Testis (tissue), 3 donors: Measurements from ENCODE around the gene MXD4. TPM values are rescaled to one million over a fixed set of nuclear protein-coding genes. Genes with fewer than 3 reads are reported as not detected.

Source experiments
- DNase-seq: peaks from one replicate; pipeline ENCODE4 v3.0.0-alpha.2; 2019
- H3K27ac ChIP-seq, 2 donors: fragments of 200-600 bp; sonication (generic); one replicate each; pipeline ENCODE4 v1.5.1; 2019
- H3K27me3 ChIP-seq: fragments of 200-600 bp; sonication (generic); one replicate; pipeline ENCODE4 v1.5.1; 2019
- H3K36me3 ChIP-seq: fragments of 200-600 bp; sonication (generic); one replicate; pipeline ENCODE4 v1.5.1; 2017; ENCODE audit warnings: low read depth; ENCODE audit errors: missing control alignments
- H3K4me1 ChIP-seq: fragments of 200-600 bp; sonication (generic); one replicate; pipeline ENCODE4 v1.5.1; 2019
- H3K4me3 ChIP-seq, 2 donors: fragments of 200-600 bp; sonication (generic); one replicate each; pipeline ENCODE4 v1.5.1; 2017 to 2019
- H3K9me3 ChIP-seq: fragments of 200-600 bp; sonication (generic); one replicate; pipeline ENCODE4 v1.5.1; 2017
- POLR2A ChIP-seq: fragments of 450-650 bp; IDR thresholded peaks from one replicate; pipeline ENCODE4 v1.6.1; 2017; ENCODE audit warnings: antibody characterized with exemption, mild to moderate bottlenecking, moderate library complexity
- WGBS, 2 donors: methylation state at CpG; one replicate each; pipeline ENCODE4 v1.1.5; 2018; 5-methylcytosine and 5-hydroxymethylcytosine counted together
- intact Hi-C: fragments of 100-400 bp; cut with DNase I; formaldehyde crosslinking; loops from one replicate; pipeline ENCODE4 v1.15.1; 2023; ENCODE audit warnings: low total_unique reads
- polyA plus RNA-seq: library from polyadenylated mRNA; stranded (reverse); fragments of 350-450 nt; fragmentation: Illumina TruSeq; extraction: RNeasy Lipid Tissue Mini Kit (QIAGEN cat#74804); gene quantifications from one replicate; pipeline ENCODE4 v1.2.3, GENCODE V29; 2014; ENCODE audit warnings: low read depth, low replicate concordance; ENCODE audit not compliant: insufficient read depth
- total RNA-seq, 2 donors: library from RNA; depleted of rRNA; stranded (reverse); fragments of >200 nt; gene quantifications; one replicate each; pipeline ENCODE4 v1.2.3, GENCODE V29; 2016
- TF ChIP-seq, protein P1 (sequence below), 3 experiments: fragments of 450-650 bp in 2 of 3; fragments of 200-600 bp in 1 of 3; sonication (generic) in 1 of 3; IDR thresholded peaks; one replicate each; pipeline ENCODE4 v1.5.1; 2016 to 2019; ENCODE audit warnings: antibody characterized with exemption in 3 of 3, mild to moderate bottlenecking in 2 of 3, moderate library complexity in 1 of 3

Gene MXD4
- total and polyA plus RNA-seq, 3 donors from 2014 or later: 51.6 to 76.4 (median 73.8) TPM

DNA sequence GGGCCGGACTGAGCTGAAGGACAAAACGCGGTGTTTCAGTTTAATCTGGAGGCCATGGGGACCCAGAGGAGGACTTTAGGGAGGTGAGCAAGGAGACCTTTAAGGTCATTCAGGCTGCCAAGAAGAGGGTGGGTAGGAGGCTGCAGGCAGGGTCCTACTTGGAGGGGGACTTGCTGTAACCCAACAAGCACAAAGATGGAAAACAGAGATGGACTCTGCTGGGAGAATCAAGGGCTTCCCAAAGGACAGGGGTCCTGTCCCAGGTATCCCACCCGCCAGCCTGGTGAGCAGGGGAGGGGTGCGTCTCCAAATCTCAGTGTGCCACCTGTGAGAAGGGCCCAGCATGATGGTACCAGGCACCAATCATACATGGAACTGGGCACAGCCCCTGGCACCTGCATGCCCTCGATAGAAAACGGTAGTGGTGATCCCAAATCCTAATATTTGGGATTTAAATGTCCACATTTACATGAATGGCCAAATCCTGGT lies 16.1 kb downstream of the MXD4 start:
- intact Hi-C loops: no loop called here
- Histone ChIP-seq H3K27me3 (no peaks in the 10 kb centered on the region), H3K4me1 (peaks cover 21% of the 10 kb centered on the region), H3K4me3 (no peak overlapping the region), H3K36me3 (no peaks in the 10 kb centered on the region), H3K9me3 (no peaks in the 10 kb centered on the region), H3K27ac (peak overlapping the region in 1 of 2 donors; percentile 70)
- TF ChIP-seq, protein P1, sequence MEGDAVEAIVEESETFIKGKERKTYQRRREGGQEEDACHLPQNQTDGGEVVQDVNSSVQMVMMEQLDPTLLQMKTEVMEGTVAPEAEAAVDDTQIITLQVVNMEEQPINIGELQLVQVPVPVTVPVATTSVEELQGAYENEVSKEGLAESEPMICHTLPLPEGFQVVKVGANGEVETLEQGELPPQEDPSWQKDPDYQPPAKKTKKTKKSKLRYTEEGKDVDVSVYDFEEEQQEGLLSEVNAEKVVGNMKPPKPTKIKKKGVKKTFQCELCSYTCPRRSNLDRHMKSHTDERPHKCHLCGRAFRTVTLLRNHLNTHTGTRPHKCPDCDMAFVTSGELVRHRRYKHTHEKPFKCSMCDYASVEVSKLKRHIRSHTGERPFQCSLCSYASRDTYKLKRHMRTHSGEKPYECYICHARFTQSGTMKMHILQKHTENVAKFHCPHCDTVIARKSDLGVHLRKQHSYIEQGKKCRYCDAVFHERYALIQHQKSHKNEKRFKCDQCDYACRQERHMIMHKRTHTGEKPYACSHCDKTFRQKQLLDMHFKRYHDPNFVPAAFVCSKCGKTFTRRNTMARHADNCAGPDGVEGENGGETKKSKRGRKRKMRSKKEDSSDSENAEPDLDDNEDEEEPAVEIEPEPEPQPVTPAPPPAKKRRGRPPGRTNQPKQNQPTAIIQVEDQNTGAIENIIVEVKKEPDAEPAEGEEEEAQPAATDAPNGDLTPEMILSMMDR (IDR thresholded peaks at IDR 0.05): no peak
- TF ChIP-seq POLR2A: no peak
- WGBS, 2 donors: 64 to 74% methylated on average over 6 to 7 of the region's 7 CpGs
- DNase-seq: peak; percentile 14

DNA sequence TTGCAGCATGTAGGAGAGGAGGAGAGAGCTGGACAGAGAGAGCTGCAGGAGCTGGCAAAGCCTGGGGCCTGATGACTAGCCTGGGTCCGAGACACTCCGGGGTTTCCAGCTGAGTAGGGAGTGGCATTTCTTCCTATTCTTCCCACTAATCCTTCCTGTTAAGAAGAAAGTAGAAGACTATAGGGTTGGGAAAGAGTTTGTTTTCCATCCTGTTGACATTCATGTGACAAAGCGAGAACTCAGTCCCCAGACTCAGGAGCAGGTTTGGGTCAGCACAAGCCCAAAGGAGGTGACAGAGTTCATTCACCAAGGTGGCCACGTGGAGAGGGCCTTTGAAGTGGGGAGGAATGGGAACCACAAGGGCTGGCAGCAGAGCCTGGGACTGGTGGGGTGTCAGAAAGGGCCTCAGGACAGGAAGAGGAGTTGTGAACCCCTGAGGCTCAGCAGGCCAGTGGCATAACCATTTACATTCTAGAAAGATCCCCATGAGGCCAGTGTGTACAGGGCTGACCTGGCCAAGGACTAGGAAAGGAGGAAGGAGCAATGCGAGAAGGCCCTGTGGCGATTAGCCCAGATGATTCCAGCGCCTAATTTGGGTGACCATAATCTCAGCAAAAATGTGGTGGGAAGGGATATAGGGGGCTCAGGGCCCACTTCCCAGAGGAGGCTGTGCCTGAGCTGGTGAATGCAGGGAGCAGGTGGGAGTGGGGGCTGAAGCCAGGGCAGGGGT lies 16.7 kb downstream of the MXD4 start:
- TF ChIP-seq, protein P1 (IDR thresholded peaks at IDR 0.05): no peak
- TF ChIP-seq POLR2A: no peak
- WGBS, 2 donors: 40 to 68% methylated on average over 7 of the region's 7 CpGs
- intact Hi-C loops: no loop called here
- no peak overlapping the region for H3K4me3 ChIP-seq
- peaks cover 24% of the 10 kb centered on the region for H3K4me1 ChIP-seq
- H3K9me3 ChIP-seq: no peaks in the 10 kb centered on the region
- no peaks in the 10 kb centered on the region for H3K27me3 ChIP-seq
- H3K36me3 ChIP-seq: no peaks in the 10 kb centered on the region
- no peak for DNase-seq
- peak overlapping the region in 1 of 2 donors; percentile 70 for H3K27ac ChIP-seq

DNA sequence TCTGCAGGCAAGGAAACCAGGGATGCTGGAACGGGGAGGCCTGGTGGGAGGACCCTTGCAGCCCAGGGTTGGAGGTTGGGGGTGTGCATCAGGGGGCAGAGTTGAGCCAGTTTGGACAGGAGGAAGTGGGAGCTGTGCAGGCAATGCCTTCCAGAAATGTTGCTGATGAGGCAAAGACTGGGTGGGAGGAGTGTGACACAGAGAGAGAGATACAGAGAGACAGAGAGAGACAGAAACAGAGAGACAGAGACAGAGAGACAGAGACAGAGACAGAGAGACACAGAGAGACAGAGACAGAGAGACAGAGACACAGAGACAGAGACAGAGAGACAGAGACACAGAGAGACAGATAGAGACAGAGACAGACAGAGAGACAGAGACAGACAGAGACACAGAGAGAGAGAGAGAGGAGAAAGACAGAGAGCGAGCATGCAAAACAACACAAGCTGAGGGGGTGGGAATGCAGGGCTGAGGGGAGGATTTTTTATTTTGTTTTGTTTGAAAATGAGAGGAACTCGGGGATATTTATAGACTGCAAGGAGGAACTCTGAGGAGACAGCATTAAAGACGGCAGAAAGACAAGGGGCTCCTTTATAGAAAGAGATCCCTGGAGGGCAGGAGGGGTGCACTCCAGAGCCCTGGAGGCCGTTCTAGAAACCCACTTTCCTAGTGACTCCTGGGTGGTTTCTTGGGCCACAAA lies 18.1 kb downstream of the MXD4 start:
- DNase-seq: peak; percentile 73
- peak overlapping the region; percentile 6 to 78 for H3K27ac ChIP-seq
- intact Hi-C loops: no loop called here
- 18 to 23% methylated on average over 5 of the region's 5 CpGs for WGBS, 2 donors
- H3K27me3 ChIP-seq: no peaks in the 10 kb centered on the region
- peaks cover 33% of the 10 kb centered on the region for H3K4me1 ChIP-seq
- TF ChIP-seq, protein P1 (IDR thresholded peaks at IDR 0.05): peak in 2 of 3 experiments; percentile 9 to 14
- TF ChIP-seq POLR2A: no peak
- H3K36me3 ChIP-seq: no peaks in the 10 kb centered on the region
- no peak overlapping the region for H3K4me3 ChIP-seq
- H3K9me3 ChIP-seq: no peaks in the 10 kb centered on the region

DNA sequence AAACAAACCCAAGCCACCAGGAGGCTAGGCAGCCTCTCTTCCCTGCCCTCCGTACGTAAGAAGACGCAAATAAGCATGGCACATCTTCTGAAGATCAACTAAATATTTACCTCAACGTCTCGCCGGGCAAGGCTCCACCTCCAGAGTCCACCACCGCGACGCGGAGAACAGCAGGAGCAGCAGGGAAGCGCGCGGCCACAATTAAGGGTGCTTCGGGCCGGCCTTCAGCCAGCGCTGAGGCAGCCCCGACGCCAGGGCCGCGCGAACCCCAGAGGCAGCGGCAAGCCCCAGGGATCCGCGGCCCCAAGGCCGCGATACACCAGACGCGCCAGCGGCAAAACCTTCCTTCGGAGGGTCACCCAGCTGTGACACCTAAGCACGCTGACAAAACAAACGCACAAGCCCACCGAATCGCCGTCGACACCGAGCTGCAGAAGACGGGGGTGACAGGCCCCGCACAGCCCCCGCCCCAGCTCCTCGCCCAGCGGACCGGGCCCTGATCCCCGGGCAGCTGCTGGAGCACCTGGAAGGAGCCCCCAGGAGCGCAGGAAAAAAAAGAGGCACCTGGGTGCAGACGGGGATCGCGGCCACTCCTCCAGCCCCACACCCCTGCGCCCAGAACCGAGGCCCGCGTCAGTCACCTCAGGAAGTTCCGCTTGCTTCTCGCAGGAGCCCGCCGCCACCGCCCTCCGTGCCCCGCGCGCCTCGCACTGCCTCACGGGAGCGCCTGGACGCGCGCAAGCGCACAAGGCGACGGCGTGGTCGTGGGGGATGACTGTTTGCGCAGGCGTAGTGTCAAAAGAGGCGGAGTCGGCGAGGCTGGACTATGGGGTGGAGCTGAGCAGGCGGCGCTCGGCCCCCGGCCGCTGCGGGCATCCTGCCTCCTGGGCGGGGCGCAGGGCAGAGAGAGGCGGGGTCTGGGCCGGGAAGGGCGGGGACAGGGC lies 20.2 kb downstream of the MXD4 start, which contains the start of the genes HAUS3 and POLN:
Gene HAUS3 (minus strand): TSS at position 712 of the 944 bp plus-strand sequence. CDS start 1,175 bp downstream, outside the sequence.
Gene POLN (minus strand): TSS at position 712 of the 944 bp plus-strand sequence. CDS start 12,890 bp downstream, outside the sequence.
- Histone ChIP-seq H3K4me3 (peak within 1 kb of the TSS; percentile 96), H3K27ac (peak within 1 kb of the TSS; percentile 73 to 86), H3K4me1 (peaks cover 42% of the 10 kb centered on the region), H3K9me3 (no peaks in the 10 kb centered on the region), H3K27me3 (no peaks in the 10 kb centered on the region), H3K36me3 (no peaks in the 10 kb centered on the region)
- peak; percentile 97 for DNase-seq
- WGBS, 2 donors: 0 to 1% methylated on average over 28 to 78 of the region's 88 CpGs
- intact Hi-C loops: no loop called here
- TF ChIP-seq, protein P1 (IDR thresholded peaks at IDR 0.05): peak in 1 of 3 experiments; percentile 10
- TF ChIP-seq POLR2A: peak; percentile 17
